HG03439 (cell line): ENCODE results near the gene LOXL4.

ENCODE experiments used
- ATAC-seq: cut with Tn5 transposase; IDR thresholded peaks from one replicate; pipeline ENCODE4 v1.9.1; 2021; ENCODE audit warnings: mild to moderate bottlenecking, moderate library complexity; ENCODE audit not compliant: unreplicated experiment

LOXL4 gene

DNA sequence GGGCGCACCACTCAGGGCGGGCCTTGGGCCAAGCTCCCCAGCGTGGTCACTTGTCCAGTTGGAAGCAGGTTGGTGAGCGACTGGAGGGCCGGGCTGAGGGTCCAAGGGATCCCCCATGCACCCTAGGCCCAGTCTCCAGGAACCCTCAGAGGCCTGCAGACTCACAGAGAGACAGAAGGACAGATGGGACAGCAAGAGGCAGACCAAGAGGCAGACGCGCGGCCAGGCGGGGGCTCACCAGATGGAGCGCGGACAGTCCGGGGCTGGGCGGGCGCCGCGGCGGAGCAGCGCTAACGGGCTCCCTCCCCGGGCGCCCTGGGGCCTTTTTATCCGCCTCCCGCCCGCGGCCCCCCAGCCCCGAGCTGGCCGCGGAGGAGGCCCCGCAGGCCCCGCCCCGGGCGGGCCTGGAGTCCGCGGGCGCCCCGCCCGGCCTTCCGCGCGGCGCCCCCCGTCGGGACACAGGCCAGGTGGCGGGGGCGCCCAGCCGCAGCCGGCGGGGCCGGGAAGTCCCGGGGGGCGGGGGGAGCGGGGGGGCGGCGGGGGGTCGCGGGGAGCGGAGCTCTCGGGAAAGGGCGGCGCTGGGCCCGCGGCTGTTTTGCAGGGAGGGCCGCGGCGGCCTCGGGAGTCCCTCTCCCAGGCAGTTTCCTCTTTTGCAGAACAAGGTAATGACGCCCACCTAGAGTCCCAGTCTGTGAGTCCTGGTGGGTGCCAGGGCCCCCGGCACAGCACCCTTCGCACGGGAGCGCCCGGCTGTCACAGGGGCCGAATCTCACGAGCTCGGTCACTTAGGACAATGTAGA is at the start of gene LOXL4:
LOXL4 (minus strand) TSS at position 301 of the 800 bp plus-strand sequence. CDS start 5,175 bp downstream, outside the sequence.
- no peak for ATAC-seq

DNA sequence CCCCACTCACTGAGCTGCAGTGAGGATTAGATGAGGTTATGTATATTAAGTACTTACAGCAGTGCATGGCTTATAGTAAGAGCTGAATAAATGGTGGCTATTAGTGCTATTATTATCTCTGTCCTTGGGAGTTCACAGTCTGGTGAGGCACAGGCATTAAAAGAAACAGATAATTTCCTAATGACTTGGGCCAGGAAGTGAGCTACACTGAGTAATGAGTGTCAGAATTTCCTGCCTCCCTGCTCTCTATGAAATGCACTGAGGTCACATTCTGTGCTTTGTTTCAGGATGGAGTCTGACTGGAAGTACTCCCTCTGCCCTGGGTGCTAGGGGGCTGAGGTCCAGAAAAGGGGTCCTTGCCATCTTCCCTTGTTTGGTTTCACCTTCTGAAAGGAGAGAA is 48.7 kb upstream of the LOXL4 start:
- ATAC-seq = no peak

DNA sequence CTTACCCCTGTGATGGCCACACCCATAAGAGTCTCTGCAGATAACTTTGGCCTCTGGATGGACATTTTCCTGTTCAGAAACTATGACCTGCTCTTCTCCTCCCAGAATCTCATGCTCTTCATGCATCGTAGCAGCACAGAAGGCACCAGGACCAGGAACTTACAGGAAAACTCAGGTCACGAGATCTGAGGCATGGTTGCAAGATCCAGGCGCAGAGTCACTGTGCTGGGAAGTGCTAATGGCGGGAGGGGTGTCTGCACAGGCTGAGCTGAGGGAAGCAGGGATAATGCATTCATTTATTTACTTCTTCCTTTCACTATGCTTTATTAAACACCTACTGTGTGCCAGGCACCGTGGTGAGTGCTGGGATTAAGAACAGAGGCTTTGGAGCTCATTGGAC is 48.2 kb upstream of the LOXL4 start:
- no peak for ATAC-seq

DNA sequence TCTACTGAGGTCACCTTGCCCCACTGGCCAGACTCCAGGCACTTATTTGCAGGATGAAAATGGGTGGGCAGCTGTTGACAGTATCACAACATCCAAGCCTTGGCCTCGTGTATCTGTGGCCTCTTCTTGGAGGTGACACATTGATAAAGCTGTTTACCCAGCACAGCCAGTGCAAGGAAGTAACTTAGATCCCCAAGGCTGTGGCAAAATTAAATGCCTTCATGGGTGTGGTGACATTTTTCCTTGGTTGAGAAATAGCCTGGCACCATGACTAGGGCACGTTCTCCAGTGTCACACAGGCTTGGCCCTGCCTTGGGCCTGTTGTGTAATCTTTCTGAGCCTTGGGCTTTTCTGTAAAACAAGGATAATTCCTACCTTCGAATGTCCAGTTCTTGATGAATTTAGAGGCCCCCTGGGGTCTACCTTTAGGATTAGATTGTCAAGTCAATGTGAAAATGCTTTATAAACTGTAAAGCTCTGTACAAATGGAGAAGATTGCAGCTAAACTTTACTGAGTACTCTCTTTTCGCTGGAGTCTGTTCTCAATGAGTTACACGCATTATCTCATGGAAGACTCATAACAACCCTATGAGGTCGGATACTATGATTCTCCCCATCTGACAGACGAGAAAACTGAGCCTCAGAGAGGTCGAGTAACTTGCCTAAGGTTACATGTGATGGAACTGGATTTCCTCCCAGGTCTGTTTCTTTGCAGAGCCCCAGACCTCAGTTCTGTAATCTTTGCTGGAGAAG is 46.7 kb upstream of the LOXL4 start:
- no peak for ATAC-seq

DNA sequence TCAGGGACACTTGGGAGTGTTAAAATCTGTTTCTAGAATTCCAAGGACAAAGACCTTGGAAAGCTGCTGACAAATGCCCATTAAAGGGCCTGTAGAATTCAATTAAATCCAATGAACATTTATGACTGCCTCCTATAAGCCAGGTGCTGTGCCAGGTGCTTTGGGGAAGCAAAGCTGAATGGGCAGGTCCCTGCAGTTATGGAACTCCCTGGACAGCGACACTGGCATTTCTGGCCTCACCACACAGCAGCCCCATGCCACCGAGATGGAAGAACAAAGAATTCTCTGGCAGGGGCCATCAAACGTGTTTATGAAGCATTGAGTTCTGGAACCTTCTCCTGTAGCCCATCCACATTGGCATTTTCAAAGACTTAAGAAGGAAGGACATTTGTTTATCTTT is 45.6 kb upstream of the LOXL4 start:
- ATAC-seq = no peak

DNA sequence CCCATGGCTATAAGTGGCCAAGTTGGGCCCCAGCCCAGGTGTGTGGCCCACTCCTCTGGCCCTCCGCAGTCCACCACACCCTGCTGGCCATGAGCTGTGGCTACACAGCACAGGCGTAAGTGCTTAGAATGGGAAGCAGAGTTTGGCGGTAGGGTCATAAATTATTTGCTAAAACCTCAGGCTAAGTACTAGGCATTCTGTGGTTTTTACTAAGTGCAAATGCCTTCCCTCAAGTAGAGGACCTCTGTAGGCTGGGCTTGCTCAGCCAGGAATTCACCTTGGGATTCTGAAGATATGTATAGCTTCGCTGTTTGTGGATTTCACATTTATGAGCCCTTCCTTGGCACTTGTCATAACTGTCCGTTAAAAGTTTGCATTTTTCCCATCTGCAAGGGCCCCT is 44.8 kb upstream of the LOXL4 start:
- ATAC-seq = no peak

DNA sequence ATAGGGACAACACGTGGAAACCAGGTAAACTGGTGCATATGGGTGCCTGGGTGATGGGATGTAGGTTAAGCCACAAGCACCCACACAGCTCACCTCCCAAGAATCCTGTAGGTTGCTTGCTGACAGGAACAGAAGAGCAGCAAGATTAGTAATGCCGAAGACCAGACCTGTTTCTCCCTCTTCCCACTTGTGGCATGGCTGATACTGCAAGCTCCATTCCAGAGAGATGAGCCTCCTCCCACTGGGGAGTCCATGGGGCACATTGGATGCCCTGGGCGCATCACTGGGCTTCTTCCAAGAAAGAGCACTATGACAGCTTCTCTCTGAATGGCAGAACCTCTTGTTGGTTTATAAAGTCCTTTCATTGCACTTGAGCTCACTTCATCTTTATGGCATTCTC is 44.4 kb upstream of the LOXL4 start:
- ATAC-seq = no peak

DNA sequence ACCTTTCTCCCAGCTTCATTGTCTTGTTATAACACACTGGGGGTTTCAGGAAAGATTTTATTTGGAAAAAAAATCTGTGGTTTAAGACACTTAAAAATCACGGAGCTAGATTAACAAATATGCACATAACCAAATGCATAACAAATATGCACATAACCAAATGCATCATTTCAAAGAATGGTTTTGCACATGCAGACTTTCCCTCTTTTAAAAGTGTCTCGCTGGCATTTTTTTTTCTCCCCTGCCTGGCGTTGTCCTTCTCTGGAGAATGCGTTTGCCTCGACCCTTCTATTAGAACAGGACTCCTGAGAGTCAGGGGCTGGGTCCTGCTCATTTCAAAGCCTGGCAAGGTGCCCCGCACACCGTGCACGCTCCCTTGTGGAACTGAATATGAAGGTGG is 42.7 kb upstream of the LOXL4 start:
- no peak for ATAC-seq

DNA sequence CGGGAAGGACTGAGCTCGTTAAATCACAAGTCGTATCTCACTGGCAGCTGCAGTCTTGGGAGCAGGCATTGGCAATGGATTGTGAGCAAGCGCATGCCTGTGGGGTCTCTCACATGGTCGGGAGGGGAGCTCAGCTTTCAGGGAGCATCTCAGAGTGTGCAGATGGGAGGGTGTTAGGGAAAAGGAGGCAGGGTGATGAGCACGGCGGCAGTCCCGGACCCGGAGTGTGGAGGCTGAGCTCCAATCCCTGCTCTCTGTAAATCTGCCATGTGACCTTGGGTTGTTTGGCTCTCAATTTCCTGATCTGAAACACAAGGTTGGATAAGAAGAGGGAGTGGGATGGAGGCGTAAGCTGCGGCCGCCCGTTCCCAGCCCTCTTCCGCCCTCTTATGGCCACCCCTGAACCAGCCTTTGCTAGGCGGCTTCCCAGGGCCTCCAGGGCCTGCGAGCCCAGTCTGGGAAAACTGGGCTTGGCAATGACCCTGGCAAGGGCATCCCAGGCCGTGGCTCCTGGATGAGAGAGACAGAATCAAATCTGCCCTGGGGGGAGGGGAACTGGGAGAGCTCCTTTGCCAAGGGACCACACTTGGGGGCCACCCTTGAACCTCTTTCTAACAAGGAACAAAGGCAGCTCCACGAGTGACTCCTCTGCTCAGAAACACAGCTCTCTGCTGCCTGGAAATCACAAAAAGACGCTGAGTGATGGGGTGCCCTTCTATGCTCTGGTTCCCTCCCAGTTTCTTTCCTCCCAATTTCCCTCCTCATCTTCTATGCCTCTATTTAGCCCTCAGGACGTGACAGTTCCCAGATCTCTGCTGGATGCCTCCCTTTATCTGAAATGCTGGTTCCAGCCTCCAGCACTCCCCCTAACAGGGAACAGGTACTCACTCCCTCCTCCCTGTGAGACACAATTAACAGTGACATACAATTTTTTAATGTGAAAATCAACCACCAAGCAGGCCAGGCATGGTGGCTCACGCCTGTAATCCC is 41.7 kb upstream of the LOXL4 start:
- no peak for ATAC-seq

DNA sequence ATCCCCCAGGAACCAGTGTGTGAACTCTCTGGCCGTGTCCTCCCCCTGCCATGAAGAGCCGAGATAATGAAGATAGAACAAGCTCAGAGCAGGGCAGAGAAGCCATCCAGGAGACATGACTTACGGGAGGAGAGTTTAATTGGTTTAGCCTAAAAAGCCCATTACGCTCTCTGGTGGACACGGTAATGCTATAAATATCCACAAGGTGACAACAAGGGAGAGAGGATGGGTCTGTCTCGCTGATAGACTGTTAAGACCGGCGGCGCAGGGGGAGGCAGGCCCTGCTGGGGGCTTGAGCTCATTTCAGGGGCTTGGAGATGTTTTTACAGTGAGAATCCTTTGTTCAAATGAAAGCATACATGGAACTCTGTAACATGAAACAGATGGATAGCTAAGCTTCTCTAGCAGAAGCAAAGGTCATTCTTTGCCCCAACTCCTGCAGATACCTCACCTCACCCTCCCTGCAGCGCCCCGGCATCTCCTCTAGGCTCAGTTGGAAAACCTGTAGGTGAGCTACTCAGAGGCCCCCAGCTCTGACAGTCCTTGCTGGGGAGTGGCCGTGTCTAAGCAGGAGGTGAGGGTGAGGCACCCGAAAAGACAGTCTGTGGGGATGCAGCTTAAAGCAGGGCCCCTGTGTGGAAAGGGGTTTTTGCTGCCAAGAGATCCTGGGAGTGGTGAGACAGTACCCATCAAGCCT is 40.8 kb upstream of the LOXL4 start:
- ATAC-seq = no peak

DNA sequence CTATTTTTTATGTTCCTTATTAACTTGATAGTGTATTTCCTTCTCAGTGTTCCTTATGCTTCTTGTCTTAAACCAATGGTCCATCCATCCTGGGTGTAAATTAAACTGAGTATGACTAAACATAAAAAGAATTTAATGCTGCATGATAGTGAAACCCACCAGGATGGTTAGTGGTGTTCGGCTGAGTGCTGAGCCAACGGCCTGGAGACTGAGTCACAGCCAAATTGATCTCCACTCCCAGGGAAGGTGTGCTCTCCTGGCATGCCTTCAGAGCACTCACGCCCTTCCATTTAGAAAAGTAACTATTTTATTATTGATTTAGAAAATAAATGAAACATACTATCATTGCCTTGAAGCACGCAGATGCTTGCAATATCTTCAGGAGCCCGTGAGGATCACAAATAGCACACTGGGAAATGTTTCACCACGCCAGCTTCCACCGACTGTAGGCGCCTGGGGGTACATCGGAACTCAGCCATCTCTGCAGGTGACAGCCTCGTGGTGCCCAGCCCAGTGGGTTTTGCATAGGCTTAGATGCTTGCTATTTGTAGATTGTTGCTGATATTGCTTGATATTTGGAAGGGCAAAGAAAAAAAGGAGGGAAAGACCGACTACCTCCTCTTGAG is 40.0 kb upstream of the LOXL4 start:
- ATAC-seq = no peak

DNA sequence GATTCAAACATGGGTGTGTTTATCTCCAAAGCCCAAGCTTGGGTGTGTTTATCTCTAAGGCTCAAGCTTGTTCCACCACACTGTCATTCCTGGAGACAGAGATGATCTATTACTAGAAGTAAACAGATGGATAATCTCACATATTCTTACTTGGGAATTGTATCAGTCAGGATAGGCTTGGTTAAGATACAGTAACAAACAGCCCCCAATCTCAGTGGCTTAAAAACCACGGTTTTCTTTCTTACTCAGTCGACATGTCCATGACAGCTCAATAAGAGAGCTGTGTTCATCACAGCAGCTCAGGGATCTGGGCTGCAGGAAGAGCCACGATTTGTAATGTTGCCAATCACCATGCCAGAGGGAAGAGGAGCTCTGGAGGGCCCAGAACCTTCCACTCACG is 38.5 kb upstream of the LOXL4 start:
- ATAC-seq = no peak

DNA sequence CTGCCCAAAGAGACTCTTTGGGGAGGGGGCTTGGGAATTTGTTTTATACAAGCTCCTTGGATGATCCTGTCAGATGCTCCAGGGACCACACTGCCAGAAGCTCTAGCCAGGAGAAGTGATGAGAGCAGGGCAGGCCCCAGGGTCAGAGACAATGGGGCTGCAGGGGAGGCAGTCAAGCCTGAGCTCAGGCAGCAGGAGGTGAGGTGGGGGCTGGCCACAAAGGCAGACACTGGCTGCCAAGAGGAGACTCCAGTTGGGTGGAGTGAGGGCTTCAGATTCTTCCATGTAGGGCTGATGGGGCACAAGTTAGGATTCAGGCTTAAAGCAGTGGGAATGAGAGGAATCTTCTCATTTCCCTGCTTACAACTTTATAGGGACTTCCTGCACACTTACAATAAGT is 35.6 kb upstream of the LOXL4 start:
- no peak for ATAC-seq

DNA sequence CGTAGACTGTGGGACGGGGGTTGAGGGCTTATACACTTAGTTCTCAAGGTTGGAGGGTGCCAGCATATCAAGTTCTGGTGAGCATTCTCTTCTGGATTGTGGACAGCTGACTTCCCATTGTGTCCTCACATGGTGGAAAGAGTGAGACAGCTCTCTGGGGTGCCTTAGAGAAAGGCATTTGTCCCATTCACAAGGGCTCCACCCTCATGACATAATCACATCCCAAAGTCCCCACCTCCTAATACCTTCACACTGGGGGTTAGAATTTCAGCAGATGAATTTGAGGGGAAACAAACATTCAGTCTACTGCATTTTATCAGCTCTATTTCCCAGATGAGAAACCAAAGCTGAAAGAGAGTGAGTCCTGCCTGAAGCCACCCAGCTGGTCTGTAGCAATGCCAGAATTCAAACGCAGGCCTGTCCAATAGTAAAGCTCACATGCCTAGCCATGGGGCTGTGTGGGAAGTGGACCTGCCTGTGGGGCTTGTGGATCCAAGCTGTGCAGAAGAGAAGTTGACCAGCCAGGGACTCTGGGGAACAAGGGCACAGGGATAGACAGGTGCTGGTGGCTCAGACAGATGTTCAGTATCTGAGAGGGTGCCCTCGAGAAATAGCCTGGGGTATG is 34.9 kb upstream of the LOXL4 start:
- no peak for ATAC-seq

DNA sequence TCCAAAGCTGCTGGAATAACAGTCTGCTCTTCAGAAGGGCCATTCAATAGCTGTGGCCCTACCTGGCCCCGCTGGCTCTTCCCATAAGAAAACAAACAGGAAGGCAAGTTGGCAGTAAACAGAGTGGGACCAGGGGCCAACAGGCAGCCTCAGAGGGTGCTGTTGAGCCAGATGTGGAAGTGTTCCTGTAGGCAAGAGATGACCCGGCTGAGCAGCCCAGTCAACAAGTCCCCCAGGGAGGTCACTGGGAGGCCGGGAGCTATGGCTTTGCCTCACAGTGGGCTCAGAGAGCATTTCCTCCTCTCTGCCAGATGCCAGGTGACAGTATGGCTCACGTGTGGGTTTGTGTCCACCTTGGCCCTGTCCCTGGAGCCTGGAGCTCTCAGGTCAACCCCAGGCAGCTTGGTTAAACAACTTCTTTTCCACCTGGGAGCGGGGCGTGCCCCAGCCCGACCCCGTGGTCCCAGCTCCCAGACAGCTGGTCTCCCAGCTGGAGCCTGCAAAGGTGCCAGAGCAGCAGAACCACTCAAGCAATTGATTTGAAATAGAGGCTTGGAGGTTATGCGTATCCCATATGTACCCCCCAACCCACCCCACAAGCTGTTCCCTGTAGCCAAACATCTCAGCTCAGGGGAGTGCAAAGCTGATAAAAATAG is 33.8 kb upstream of the LOXL4 start:
- no peak for ATAC-seq

DNA sequence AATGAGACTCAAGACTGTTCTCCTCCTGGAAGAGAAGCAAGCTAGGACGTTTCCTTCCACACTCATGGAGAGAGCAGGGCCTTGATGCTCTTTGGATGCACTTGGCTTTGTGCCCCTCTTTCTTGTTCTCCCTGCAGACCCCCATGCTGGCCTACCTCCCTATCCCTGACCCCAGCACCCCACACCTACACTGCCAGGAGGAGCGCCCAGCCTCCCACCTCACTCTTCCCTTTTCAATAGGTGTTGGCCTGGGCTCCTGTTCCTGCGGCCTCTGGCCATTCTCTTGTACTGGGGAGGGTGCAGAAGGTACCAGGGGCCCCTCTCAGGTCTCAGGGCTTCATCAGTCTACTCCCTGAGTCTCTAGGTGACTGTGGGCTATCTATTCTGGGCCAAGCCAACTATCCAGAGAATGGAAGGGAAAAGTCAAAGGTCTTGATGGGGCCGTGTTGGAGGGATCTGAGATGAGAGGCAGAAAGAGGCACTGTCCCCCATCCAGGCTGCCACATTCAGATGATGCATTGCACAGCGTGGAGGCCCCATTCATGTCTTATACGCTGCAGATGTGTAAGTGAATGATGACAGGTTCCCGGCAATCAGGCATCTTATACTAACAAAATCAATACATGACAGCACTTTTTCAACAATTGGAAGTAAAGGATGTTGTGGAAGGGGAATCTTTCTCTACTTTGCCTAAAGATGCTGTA is 32.7 kb upstream of the LOXL4 start:
- ATAC-seq = no peak

DNA sequence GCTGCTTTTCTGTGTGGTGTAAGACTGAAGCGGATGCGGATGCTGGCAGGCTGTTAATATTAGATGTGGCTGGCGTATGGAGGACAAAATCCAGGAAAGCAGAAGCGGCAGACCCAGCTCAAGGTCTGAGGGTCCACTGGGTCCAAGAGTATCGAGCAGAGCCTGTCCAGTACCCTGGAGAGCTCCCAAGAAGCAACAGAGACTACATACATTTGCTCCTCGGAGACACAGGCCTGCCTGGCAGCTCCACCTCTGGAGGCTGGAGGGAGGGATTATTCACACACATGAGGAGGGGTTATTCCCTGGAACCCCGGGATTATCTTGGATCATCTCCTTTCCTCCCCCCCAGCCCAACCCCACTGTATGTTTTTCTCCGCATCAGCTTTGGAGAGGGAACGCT is 31.3 kb upstream of the LOXL4 start:
- ATAC-seq = no peak

DNA sequence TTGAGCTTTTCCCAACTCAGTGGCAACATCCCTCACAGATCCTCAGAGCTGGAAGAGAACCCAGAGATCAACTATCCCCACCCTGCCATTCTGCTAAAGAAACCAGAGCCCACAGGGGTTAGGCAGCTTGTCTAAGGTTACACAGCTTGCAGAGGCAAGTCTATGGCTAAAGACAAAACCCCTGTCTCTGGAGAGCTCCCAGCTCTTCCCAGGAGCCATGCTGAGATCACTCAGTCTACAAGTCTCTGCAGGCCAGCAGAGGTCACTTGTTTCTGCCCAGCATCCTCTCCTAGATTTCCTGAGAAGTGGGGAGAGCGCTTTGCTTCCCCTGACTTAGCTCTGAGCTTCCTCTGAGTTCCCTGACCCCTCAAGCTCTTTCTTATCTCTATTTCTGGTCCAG is 28.5 kb upstream of the LOXL4 start:
- ATAC-seq = no peak

DNA sequence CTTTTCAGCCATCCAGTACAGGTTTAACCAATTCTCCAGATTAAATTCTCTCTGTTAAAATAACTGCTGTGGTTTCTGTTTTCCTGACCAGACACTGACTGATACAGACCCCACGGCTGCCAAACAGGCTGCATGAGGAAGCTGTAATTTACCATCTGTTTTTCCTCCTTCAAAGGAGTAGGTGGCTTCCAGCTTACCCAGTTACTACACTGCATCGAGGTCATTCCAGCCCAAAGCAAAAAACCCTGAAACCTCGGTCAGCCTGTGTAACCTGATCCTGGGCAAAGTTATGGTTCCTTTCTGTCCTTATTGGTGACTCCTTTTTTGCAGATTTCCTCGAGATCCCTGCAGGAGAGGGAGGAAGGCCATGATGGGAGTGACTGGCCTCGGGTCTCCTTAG is 27.9 kb upstream of the LOXL4 start:
- ATAC-seq = no peak
